Sigmoid colon (tissue), 7 donors: Measurements from ENCODE around the gene CTIF. TPM values are rescaled to one million over a fixed set of nuclear protein-coding genes. Genes with fewer than 3 reads are reported as not detected.

Experiments used
- DNase-seq: peaks from one replicate; pipeline ENCODE4 v3.0.0-alpha.2; 2019
- H3K27ac ChIP-seq, 4 donors: fragments of 200-600 bp; sonication (generic); one replicate each; pipeline ENCODE4 v1.5.1; 2016 to 2019; ENCODE audit warnings: mild to moderate bottlenecking in 1 of 4
- H3K27me3 ChIP-seq, 3 donors: fragments of 200-600 bp; sonication (generic); one replicate each; pipeline ENCODE4 v1.5.1; 2019; ENCODE audit warnings: mild to moderate bottlenecking in 1 of 3
- H3K36me3 ChIP-seq, 4 donors: fragments of 200-600 bp; sonication (generic); one replicate each; pipeline ENCODE4 v1.5.1; 2016 to 2019
- H3K4me1 ChIP-seq, 4 donors: fragments of 200-600 bp; sonication (generic); one replicate each; pipeline ENCODE4 v1.5.1; 2017 to 2019
- H3K4me3 ChIP-seq, 4 donors: fragments of 200-600 bp; sonication (generic); one replicate each; pipeline ENCODE4 v1.5.1; 2017 to 2019; ENCODE audit warnings: mild to moderate bottlenecking in 2 of 4, moderate library complexity in 1 of 4
- H3K9me3 ChIP-seq, 4 donors: fragments of 200-600 bp in 3 of 4; sonication (generic) in 3 of 4; one replicate each; pipeline versions ENCODE4 v1.5.1 to v1.6.1; 2013 to 2019
- CTCF ChIP-seq, 4 experiments: fragments of 450-650 bp in 3 of 4; fragments of 200-600 bp in 1 of 4; IDR thresholded peaks; one replicate each; pipeline ENCODE4 v1.5.1; 2016 to 2019; ENCODE audit warnings: antibody characterized with exemption in 4 of 4, mild to moderate bottlenecking in 3 of 4, moderate library complexity in 2 of 4
- EP300 ChIP-seq, 4 donors: sonication (generic); formaldehyde crosslinking; IDR thresholded peaks; one replicate each; pipeline ENCODE4 v1.6.1; 2017; ENCODE audit warnings: antibody characterized with exemption in 4 of 4
- POLR2A ChIP-seq, 2 donors: fragments of 450-650 bp; IDR thresholded peaks; one replicate each; pipeline ENCODE4 v1.6.1; 2016; ENCODE audit warnings: antibody characterized with exemption in 2 of 2, mild to moderate bottlenecking in 2 of 2, moderate library complexity in 2 of 2
- POLR2AphosphoS5 ChIP-seq, 4 donors: sonication (generic); formaldehyde crosslinking; IDR thresholded peaks; one replicate each; pipeline ENCODE4 v1.6.1; 2017; ENCODE audit warnings: antibody characterized with exemption in 4 of 4
- WGBS, 2 donors: extraction: QIAGEN DNeasy Blood & Tissue Kit; methylation state at CpG; one replicate each; pipeline ENCODE4 v1.1.7; 2013; 5-methylcytosine and 5-hydroxymethylcytosine counted together
- intact Hi-C: fragments of 100-400 bp; cut with DNase I; formaldehyde crosslinking; loops from one replicate; pipeline ENCODE4 v1.15.1; 2023
- polyA plus RNA-seq, 3 donors: library from polyadenylated mRNA; stranded (reverse); fragments of 200-250 nt; gene quantifications; one replicate each; pipeline ENCODE4 v1.2.3, GENCODE V29; 2013
- total RNA-seq, 4 donors: library from RNA; depleted of rRNA; stranded (reverse); fragments of >200 nt; gene quantifications; one replicate each; pipeline ENCODE4 v1.1.0, GENCODE V29; 2016
- donor health status: healthy with polysubstance abuse.
- donor health status: Bipolar disorder and iron deficiency.
- donor health status: healthy.

Gene CTIF
- total and polyA plus RNA-seq, 7 donors, result 3.6 to 65.9 (median 22.5) TPM

GRCh38 chr18:48666613-48667012 is 127.8 kb downstream of the CTIF start:
- TF ChIP-seq CTCF (IDR thresholded peaks at IDR 0.05) (no peak), POLR2A (IDR thresholded peaks at IDR 0.05) (no peak), POLR2AphosphoS5 (IDR thresholded peaks at IDR 0.05) (no peak), EP300 (IDR thresholded peaks at IDR 0.05) (no peak)
- DNase-seq, result no peak
- WGBS, 2 donors, result 95 to 98% methylated on average over 4 of the region's 4 CpGs
- H3K4me1 ChIP-seq, result peaks cover 0 to 15% (median 13%) of the 10 kb centered on the region in 4 donors
- H3K27ac ChIP-seq, result no peak overlapping the region
- no peak overlapping the region for H3K4me3 ChIP-seq
- H3K27me3 ChIP-seq, result no peaks in the 10 kb centered on the region
- no peaks in the 10 kb centered on the region for H3K9me3 ChIP-seq
- H3K36me3 ChIP-seq, result peaks cover 0 to 59% (median 18%) of the 10 kb centered on the region in 4 donors
- intact Hi-C loops, result no loop called here

DNA sequence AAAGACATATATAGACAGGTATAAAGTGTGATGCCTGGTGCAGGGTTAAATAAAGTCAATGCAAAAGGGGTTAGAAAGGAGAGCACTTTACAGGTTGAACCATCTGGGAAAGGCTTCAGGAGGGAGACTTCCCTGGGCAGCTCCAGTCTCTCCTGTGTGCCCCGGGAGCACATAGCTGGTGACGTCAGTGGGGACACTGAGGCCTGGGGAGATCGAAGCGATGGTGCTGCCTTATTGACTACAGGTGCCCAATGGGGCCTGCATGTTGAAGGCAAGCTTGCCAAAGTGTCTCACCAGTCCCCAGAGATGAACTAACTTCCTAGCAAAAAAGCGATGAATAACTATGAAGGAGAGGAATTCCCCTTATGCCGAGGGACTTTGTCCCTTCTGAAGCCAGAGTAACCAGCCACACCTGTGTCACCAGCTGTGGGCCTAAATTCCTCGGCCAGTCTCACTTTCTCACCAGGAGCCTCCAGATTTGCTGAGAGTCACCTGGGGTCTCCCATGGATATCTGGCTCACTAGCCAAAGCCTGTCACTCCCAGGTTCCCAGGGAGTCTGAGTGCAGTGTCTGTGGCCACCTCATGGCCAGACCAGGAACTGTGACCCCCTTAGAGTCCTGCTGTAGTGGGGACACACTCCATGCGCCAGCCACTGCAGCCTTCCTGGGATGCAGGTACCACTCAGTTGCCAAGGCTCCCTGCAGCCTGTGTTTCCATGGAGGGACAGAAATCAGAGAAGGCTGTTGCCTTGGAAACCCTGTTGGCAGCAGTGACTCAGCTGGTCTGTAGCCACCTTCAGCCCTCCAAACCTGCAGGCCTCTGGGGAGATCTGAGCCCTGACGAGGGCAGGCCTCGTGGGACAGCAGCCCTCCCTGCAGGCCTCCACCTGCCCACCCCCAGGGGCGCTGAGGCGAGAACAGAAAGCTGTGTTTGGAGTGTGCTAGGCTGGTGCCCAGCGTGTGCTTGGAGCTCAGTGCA is 128.7 kb downstream of the CTIF start:
- no peaks in the 10 kb centered on the region for H3K27me3 ChIP-seq
- H3K27ac ChIP-seq, result no peak overlapping the region
- intact Hi-C loops, result no loop called here
- 64 to 76% methylated on average over 13 of the region's 13 CpGs for WGBS, 2 donors
- no peak for DNase-seq
- no peaks in the 10 kb centered on the region for H3K9me3 ChIP-seq
- H3K4me3 ChIP-seq, result no peak overlapping the region
- TF ChIP-seq CTCF (IDR thresholded peaks at IDR 0.05), result no peak
- TF ChIP-seq POLR2A (IDR thresholded peaks at IDR 0.05), result no peak
- no peak for TF ChIP-seq POLR2AphosphoS5 (IDR thresholded peaks at IDR 0.05)
- no peak for TF ChIP-seq EP300 (IDR thresholded peaks at IDR 0.05)
- H3K36me3 ChIP-seq, result peaks cover 0 to 60% (median 18%) of the 10 kb centered on the region in 4 donors
- H3K4me1 ChIP-seq, result peaks cover 0 to 8% (median 7%) of the 10 kb centered on the region in 4 donors

DNA sequence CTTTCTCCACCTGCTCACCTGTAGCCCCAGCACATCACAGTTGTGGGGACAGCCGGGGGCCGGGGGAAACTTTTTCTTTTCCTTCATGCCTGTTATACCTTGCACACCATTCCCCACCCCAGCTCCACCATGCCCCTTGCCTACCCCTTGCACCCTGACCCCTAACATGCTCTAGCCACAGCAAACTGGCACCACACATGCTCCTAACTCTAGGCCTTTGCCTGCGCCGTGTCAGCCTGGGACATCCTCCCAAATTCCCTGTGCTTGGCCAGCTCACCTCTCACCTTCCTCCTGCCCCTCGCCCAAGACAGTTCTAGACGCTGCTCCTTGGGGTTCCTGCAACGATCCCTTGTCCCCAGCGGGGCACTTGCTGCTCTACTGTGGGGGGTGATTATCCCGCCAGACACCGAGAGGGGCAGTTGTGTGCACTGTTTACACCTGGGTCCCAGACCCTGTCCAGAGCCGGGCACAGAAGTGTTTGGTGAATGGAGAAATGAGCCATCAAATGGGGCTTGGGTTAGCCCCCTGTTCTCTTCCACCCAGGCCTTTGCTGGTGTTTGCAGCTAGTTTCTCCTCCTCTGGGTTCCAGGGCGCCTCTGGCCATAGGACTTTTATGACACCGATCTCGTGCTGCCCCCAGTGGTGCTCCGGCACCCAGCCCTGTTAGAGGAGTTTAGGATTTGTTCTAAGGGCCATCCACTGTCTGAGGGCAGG is 129.8 kb downstream of the CTIF start:
- TF ChIP-seq POLR2AphosphoS5 (IDR thresholded peaks at IDR 0.05) (no peak), POLR2A (IDR thresholded peaks at IDR 0.05) (no peak), CTCF (IDR thresholded peaks at IDR 0.05) (no peak), EP300 (IDR thresholded peaks at IDR 0.05) (no peak)
- H3K9me3 ChIP-seq, result no peaks in the 10 kb centered on the region
- DNase-seq, result no peak
- no peak overlapping the region for H3K4me3 ChIP-seq
- WGBS, 2 donors, result 91 to 95% methylated on average over 15 of the region's 15 CpGs
- intact Hi-C loops, result no loop called here
- H3K4me1 ChIP-seq, result peaks cover 0 to 8% (median 7%) of the 10 kb centered on the region in 4 donors
- H3K27ac ChIP-seq, result no peak overlapping the region
- H3K27me3 ChIP-seq, result no peaks in the 10 kb centered on the region
- H3K36me3 ChIP-seq, result peaks cover 0 to 60% (median 18%) of the 10 kb centered on the region in 4 donors

DNA sequence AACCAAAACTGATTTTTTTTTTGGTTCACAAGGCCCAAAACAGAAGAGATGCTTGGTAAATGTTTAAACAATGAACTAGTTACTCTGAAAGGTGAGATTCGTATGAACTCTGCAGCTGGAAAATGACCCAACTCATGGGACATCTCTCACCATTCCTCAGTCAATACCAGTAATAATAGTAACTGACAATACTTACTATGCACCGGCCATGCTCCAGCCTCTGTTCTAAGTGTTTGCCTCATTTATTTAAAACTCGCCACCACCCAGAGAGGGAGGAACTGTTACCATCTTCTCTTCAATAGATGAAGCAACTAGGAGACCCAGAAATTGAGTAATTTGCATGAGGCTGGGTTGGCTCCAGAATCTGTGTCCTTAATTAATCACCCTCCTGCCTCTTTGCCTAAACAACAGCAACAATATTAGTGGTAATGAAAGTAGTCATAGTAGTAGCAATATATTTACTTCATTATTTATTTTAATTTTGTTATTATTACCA is 130.4 kb downstream of the CTIF start:
- Histone ChIP-seq H3K9me3 (no peaks in the 10 kb centered on the region), H3K27me3 (no peaks in the 10 kb centered on the region), H3K36me3 (peaks cover 0 to 66% (median 18%) of the 10 kb centered on the region in 4 donors), H3K27ac (no peak overlapping the region), H3K4me1 (peaks cover 0 to 4% (median 3%) of the 10 kb centered on the region in 4 donors), H3K4me3 (no peak overlapping the region)
- 88 to 93% methylated on average over 3 of the region's 3 CpGs for WGBS, 2 donors
- no peak for DNase-seq
- intact Hi-C loops, result no loop called here
- no peak for TF ChIP-seq CTCF (IDR thresholded peaks at IDR 0.05)
- no peak for TF ChIP-seq EP300 (IDR thresholded peaks at IDR 0.05)
